Neural cell (in vitro differentiated cells): ENCODE measurements around the gene BRSK2. TPM values are rescaled to one million over a fixed set of nuclear protein-coding genes. Genes with fewer than 3 reads are reported as not detected.

Experiments
- H2AFZ ChIP-seq: fragments of 200-600, 300-800 bp; sonication (generic), shearing (Covaris generic); 2 replicates; pipeline ENCODE4 v1.6.0; 2014; ENCODE audit warnings: low read depth, mild to moderate bottlenecking, antibody characterized with exemption, low read length, moderate library complexity
- H3F3A ChIP-seq: fragments of 200-600 bp; shearing (Covaris generic); 2 replicates; pipeline ENCODE4 v1.6.1; 2016; ENCODE audit warnings: mild to moderate bottlenecking, moderate library complexity, mixed read lengths, antibody characterized with exemption, low read length; ENCODE audit not compliant: insufficient read depth, poor library complexity, severe bottlenecking
- H3K27ac ChIP-seq: fragments of 200-600, 300-800 bp; sonication (generic), shearing (Covaris generic); 2 replicates; pipeline ENCODE4 v1.5.1; 2014; ENCODE audit warnings: mild to moderate bottlenecking, low read length, moderate library complexity
- H3K27me3 ChIP-seq: fragments of 300-800, 200-600 bp; sonication (generic), shearing (Covaris generic); 2 replicates; pipeline ENCODE4 v1.6.0; 2014; ENCODE audit warnings: mild to moderate bottlenecking, low read depth, low read length, moderate library complexity; ENCODE audit not compliant: insufficient read depth
- H3K36me3 ChIP-seq: fragments of 300-800, 200-600 bp; sonication (generic), shearing (Covaris generic); 2 replicates; pipeline ENCODE4 v1.5.1; 2014; ENCODE audit warnings: mild to moderate bottlenecking, antibody characterized with exemption, low read length, moderate library complexity; ENCODE audit not compliant: insufficient read depth
- H3K4me2 ChIP-seq: fragments of 300-800, 200-600 bp; sonication (generic), shearing (Covaris generic); 2 replicates; pipeline ENCODE4 v1.6.0; 2014; ENCODE audit warnings: mild to moderate bottlenecking, low read length
- H3K4me3 ChIP-seq: fragments of 300-800, 200-600 bp; sonication (generic), shearing (Covaris generic); 2 replicates; pipeline ENCODE4 v1.5.1; 2014; ENCODE audit warnings: mild to moderate bottlenecking, low read length, moderate library complexity
- H3K79me2 ChIP-seq: fragments of 200-600 bp; shearing (Covaris generic); replicated peaks from 2 replicates; pipeline ENCODE4 v1.6.0; 2014; ENCODE audit warnings: mild to moderate bottlenecking, low read length, moderate library complexity; ENCODE audit not compliant: insufficient read depth
- H3K9ac ChIP-seq: fragments of 300-800, 200-600 bp; sonication (generic), shearing (Covaris generic); 2 replicates; pipeline ENCODE4 v1.6.1; 2016; ENCODE audit warnings: mild to moderate bottlenecking, low read length, mixed read lengths
- H3K9me2 ChIP-seq: fragments of 200-600 bp; shearing (Covaris generic); 2 replicates; pipeline ENCODE4 v1.6.1; 2016; ENCODE audit warnings: mild to moderate bottlenecking, low read length, mixed read lengths; ENCODE audit not compliant: insufficient read depth
- H3K9me3 ChIP-seq: fragments of 200-600, 300-800 bp; sonication (generic), shearing (Covaris generic); 2 replicates; pipeline ENCODE4 v1.6.1; 2016; ENCODE audit warnings: mild to moderate bottlenecking, mixed run types, low read length, moderate library complexity, mixed read lengths
- H4K20me1 ChIP-seq: fragments of 200-600 bp; shearing (Covaris generic); 2 replicates; pipeline ENCODE4 v1.6.1; 2016; ENCODE audit warnings: mild to moderate bottlenecking, mixed run types; ENCODE audit not compliant: insufficient read depth
- CTCF ChIP-seq: fragments of 450-650 bp; IDR thresholded peaks from 2 replicates; pipeline ENCODE4 v1.5.1; 2014; ENCODE audit warnings: antibody characterized with exemption, mild to moderate bottlenecking, moderate library complexity; ENCODE audit not compliant: poor library complexity, severe bottlenecking
- EP300 ChIP-seq: fragments of 450-650 bp; conservative IDR thresholded peaks from 2 replicates; pipeline ENCODE4 v1.6.1; 2014; ENCODE audit warnings: antibody characterized with exemption, mild to moderate bottlenecking, moderate library complexity; ENCODE audit not compliant: poor library complexity, severe bottlenecking
- EZH2 ChIP-seq: fragments of 200-600, 300-800 bp; shearing (Covaris generic), sonication (generic); IDR thresholded peaks from 2 replicates; pipeline ENCODE4 v1.6.1; 2014; ENCODE audit warnings: antibody characterized with exemption, low read length, borderline replicate concordance, mild to moderate bottlenecking; ENCODE audit not compliant: insufficient read depth, poor library complexity, severe bottlenecking
- MXI1 ChIP-seq: fragments of 450-650 bp; conservative IDR thresholded peaks from 2 replicates; pipeline ENCODE4 v1.6.1; 2014; ENCODE audit warnings: antibody characterized with exemption, mild to moderate bottlenecking; ENCODE audit not compliant: poor library complexity, severe bottlenecking
- POLR2AphosphoS5 ChIP-seq: IDR thresholded peaks from 2 replicates; pipeline ENCODE4 v1.6.1; 2012
- RAD21 ChIP-seq: fragments of 450-650 bp; conservative IDR thresholded peaks from 2 replicates; pipeline ENCODE4 v1.6.1; 2014; ENCODE audit warnings: antibody characterized with exemption, mild to moderate bottlenecking, moderate library complexity
- REST ChIP-seq: IDR thresholded peaks from 2 replicates; pipeline ENCODE4 v1.6.1; 2012; ENCODE audit warnings: borderline replicate concordance
- SMC3 ChIP-seq: fragments of 450-650 bp; conservative IDR thresholded peaks from 2 replicates; pipeline ENCODE4 v1.6.1; 2014; ENCODE audit warnings: antibody characterized with exemption, mild to moderate bottlenecking, moderate library complexity; ENCODE audit not compliant: poor library complexity
- TAF1 ChIP-seq: IDR thresholded peaks from 2 replicates; pipeline ENCODE4 v1.6.1; 2012; ENCODE audit warnings: low read depth
- polyA plus RNA-seq: library from polyadenylated mRNA; depleted of rRNA; stranded (reverse); fragments of >200 nt; gene quantifications from 2 replicates; pipeline ENCODE4 v1.2.3, GENCODE V29; 2014

The BRSK2 gene
- polyA plus RNA-seq, 1 donor from 2014 or later, result 47.5 TPM

DNA sequence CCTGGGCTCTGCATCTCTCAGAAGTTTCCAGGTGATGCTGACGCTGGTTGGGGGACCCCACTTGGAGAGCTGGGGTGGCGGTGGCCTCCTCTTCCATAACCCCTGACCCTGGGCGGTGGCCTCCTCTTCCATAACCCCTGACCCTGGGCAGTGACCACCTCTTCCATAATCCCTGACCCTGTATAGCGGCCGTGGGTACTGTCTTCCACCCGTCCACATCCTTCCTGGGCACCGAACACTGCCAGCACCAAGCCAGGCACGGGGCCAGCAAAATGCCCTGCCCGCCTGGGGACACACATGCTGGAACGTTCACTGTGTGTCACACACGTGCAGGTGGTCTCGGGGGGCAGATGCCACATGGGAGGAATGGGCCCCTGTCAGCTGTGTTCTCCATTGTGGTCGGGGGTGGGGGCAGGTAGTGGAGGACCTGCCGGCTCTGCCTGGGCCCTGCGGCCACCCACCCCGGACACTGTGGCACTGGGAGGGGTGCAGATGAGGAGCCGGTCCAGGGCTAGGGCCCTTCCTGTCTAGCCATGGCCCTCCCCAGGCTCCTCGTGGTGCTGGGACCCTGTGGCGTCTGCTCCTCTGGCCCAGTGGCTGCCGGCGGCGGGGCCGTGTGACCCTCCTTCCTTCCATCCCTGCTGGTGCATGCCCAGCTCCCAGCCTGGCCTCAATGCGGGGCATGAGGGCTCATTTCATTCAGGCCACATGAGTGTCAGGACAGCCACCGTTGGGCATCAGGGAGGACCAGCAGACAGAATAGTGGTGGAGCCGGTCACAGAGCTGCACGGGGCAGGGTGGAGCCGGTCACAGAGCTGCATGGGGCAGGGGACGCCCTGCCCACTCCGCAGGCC is 10.8 kb downstream of the BRSK2 start:
- no peak overlapping the region for H3K27ac ChIP-seq
- peaks cover 53% of the 10 kb centered on the region for H4K20me1 ChIP-seq
- TF ChIP-seq TAF1 (no peak), CTCF (no peak), MXI1 (no peak), REST (no peak), SMC3 (no peak), POLR2AphosphoS5 (no peak), EZH2 (no peak), EP300 (no peak), RAD21 (no peak)
- no peak overlapping the region for H3K4me2 ChIP-seq
- peaks cover 71% of the 10 kb centered on the region for H3K79me2 ChIP-seq
- no peaks in the 10 kb centered on the region for H3K9me2 ChIP-seq
- no peak overlapping the region for H3K9ac ChIP-seq
- no peaks in the 10 kb centered on the region for H3K9me3 ChIP-seq
- no peaks in the 10 kb centered on the region for H3K27me3 ChIP-seq
- H3K36me3 ChIP-seq, result no peaks in the 10 kb centered on the region
- H2AFZ ChIP-seq, result no peak overlapping the region
- no peaks in the 10 kb centered on the region for H3F3A ChIP-seq
- no peak overlapping the region for H3K4me3 ChIP-seq

DNA sequence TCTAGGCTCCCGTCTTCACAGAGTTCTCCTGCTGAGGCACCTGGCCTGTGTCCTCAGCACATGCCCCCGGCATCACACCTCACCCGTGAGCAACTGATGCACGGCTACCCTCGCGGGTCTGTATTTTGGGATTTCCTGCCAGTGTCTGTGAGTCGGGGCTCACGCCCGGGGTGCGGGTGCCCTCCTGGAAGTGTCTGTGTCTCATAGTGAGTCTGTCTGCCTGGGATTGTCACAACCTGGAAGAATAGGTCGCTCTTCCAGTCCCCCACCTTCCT is 11.4 kb downstream of the BRSK2 start:
- Histone ChIP-seq H2AFZ (no peak overlapping the region), H4K20me1 (peaks cover 53% of the 10 kb centered on the region), H3K27me3 (no peaks in the 10 kb centered on the region), H3K4me2 (no peak overlapping the region), H3K27ac (no peak overlapping the region), H3K36me3 (no peaks in the 10 kb centered on the region), H3K9ac (no peak overlapping the region), H3F3A (no peaks in the 10 kb centered on the region), H3K9me2 (no peaks in the 10 kb centered on the region), H3K79me2 (peaks cover 67% of the 10 kb centered on the region), H3K4me3 (no peak overlapping the region), H3K9me3 (no peaks in the 10 kb centered on the region)
- TF ChIP-seq RAD21, result no peak
- no peak for TF ChIP-seq CTCF
- no peak for TF ChIP-seq POLR2AphosphoS5
- TF ChIP-seq EP300, result no peak
- TF ChIP-seq SMC3, result no peak
- no peak for TF ChIP-seq MXI1
- TF ChIP-seq EZH2, result no peak
- no peak for TF ChIP-seq REST
- no peak for TF ChIP-seq TAF1
